GM12878 (cell line): Measurements from ENCODE around the gene DNAJC17. TPM values are rescaled to one million over a fixed set of nuclear protein-coding genes. Genes with fewer than 3 reads are reported as not detected.

Experiments
- ATAC-seq: fragments of 200-7000 bp; cut with Tn5 transposase; 3 replicates; pipeline ENCODE4 v1.9.1; 2020; ENCODE audit warnings: mild to moderate bottlenecking, moderate library complexity
- BruUV-seq: library from RNA; stranded (reverse); fragments of 400-500 nt; replicated peaks from 2 replicates; lab custom pipeline; 2021; lab: Mats Ljungman, UMichigan
- CTCF ChIA-PET: fragments of 300-600 bp; sonication (Branson Sonifier 250); formaldehyde crosslinking; extraction: SDS; loops from one replicate; lab custom pipeline; 2021; ENCODE audit warnings: inconsistent platforms; lab: Yijun Ruan, JAX
- POLR2A ChIA-PET: fragments of 350-600 bp; formaldehyde crosslinking; extraction: SDS; loops from one replicate; lab custom pipeline; 2021; ENCODE audit warnings: inconsistent platforms; lab: Charles Lee
- RAD21 ChIA-PET: fragments of 300-600 bp; sonication (Branson Sonifier 250); formaldehyde crosslinking; loops from one replicate; lab custom pipeline; 2023; ENCODE audit warnings: antibody characterized with exemption; ENCODE audit not compliant: unreplicated experiment; lab: Charles Lee
- SMC1A ChIA-PET: fragments of 300-600 bp; sonication (Branson Sonifier 250); formaldehyde crosslinking; loops from one replicate; lab custom pipeline; 2023; ENCODE audit not compliant: unreplicated experiment, uncharacterized antibody; lab: Charles Lee
- DNase-seq: peaks from one replicate; pipeline ENCODE4 v3.0.0-alpha.2; 2011; ENCODE audit warnings: low read depth, low spot score
- FAIRE-seq: peaks from 3 replicates; lab custom pipeline; 2011; peaks lifted over from hg19 to GRCh38; lab: Jason Lieb, UNC
- H2AFZ ChIP-seq: 2 replicates; pipeline ENCODE4 v1.6.0; 2011; ENCODE audit warnings: low read depth, low read length, control low read depth; ENCODE audit not compliant: control insufficient read depth
- H3K27ac ChIP-seq: 2 replicates; pipeline ENCODE4 v1.5.1; 2011; ENCODE audit warnings: control low read depth; ENCODE audit not compliant: control insufficient read depth, insufficient read depth
- H3K27me3 ChIP-seq, 2 experiments: replicated peaks in 1 of 2; 2 replicates each; pipeline versions ENCODE4 v1.6.0 to v1.6.1; 2011; ENCODE audit warnings: low read length in 1 of 2; ENCODE audit not compliant: control insufficient read depth in 2 of 2, insufficient read depth in 2 of 2
- H3K36me3 ChIP-seq, 2 experiments: 2 replicates each; pipeline ENCODE4 v1.5.1; 2011; ENCODE audit warnings: low read length in 1 of 2; ENCODE audit not compliant: control insufficient read depth in 2 of 2, insufficient read depth in 2 of 2
- H3K4me1 ChIP-seq: 2 replicates; pipeline ENCODE4 v1.6.1; 2011; ENCODE audit warnings: mild to moderate bottlenecking, low read length, moderate library complexity, mixed read lengths; ENCODE audit not compliant: control insufficient read depth, insufficient read depth
- H3K4me2 ChIP-seq: 2 replicates; pipeline ENCODE4 v1.6.0; 2011; ENCODE audit warnings: control low read depth; ENCODE audit not compliant: control insufficient read depth, insufficient read depth
- H3K4me3 ChIP-seq: fragments of 200-600 bp; sonication (generic); 2 replicates; pipeline ENCODE4 v1.5.1; 2016
- H3K79me2 ChIP-seq: 2 replicates; pipeline ENCODE4 v1.6.0; 2011; ENCODE audit warnings: low read length; ENCODE audit not compliant: control insufficient read depth, insufficient read depth
- H3K9ac ChIP-seq: 2 replicates; pipeline ENCODE4 v1.8.0; 2011; ENCODE audit warnings: low read length, control low read depth, mixed read lengths; ENCODE audit not compliant: control insufficient read depth, insufficient read depth
- H3K9me3 ChIP-seq: replicated peaks from 3 replicates; pipeline ENCODE4 v1.5.1; 2011; ENCODE audit warnings: mild to moderate bottlenecking, low read length; ENCODE audit not compliant: control insufficient read depth, insufficient read depth
- H4K20me1 ChIP-seq: 2 replicates; pipeline ENCODE4 v1.6.0; 2011; ENCODE audit not compliant: control insufficient read depth, insufficient read depth
- BMI1 ChIP-seq: fragments of 450-650 bp; IDR thresholded peaks from 2 replicates; pipeline ENCODE4 v1.6.1; 2016; ENCODE audit warnings: mild to moderate bottlenecking, moderate library complexity, borderline replicate concordance
- BRCA1 ChIP-seq: IDR thresholded peaks from 2 replicates; pipeline ENCODE4 v1.6.1; 2011; ENCODE audit warnings: low read depth, low read length, improper control_type of control experiment
- EED ChIP-seq: sonication (generic); IDR thresholded peaks from 2 replicates; pipeline ENCODE4 v1.6.1; 2016; ENCODE audit warnings: antibody characterized with exemption, low read depth
- ESRRA ChIP-seq: IDR thresholded peaks from 2 replicates; pipeline ENCODE4 v1.6.1; 2012; ENCODE audit warnings: mild to moderate bottlenecking, low read length, improper control_type of control experiment
- HDAC6 ChIP-seq: fragments of 200-600 bp; sonication (generic); IDR thresholded peaks from one replicate; pipeline ENCODE4 v1.8.0; 2017; ENCODE audit warnings: antibody characterized with exemption; ENCODE audit not compliant: unreplicated experiment
- HDGF ChIP-seq: fragments of 450-650 bp; IDR thresholded peaks from 2 replicates; pipeline ENCODE4 v1.6.1; 2016; ENCODE audit warnings: antibody characterized with exemption
- IKZF1 ChIP-seq: fragments of 450-650 bp; conservative IDR thresholded peaks from 2 replicates; pipeline ENCODE4 v1.6.1; 2017; ENCODE audit warnings: antibody characterized with exemption, mild to moderate bottlenecking
- MXI1 ChIP-seq: fragments of 150-350 bp; IDR thresholded peaks from 2 replicates; pipeline ENCODE4 v1.6.1; 2011; ENCODE audit warnings: low read depth, mild to moderate bottlenecking, inconsistent platforms, low read length, improper control_type of control experiment
- NFYB ChIP-seq: IDR thresholded peaks from 2 replicates; pipeline ENCODE4 v1.6.1; 2011; ENCODE audit warnings: low read depth, mild to moderate bottlenecking, low read length, improper control_type of control experiment, moderate library complexity; ENCODE audit not compliant: insufficient read depth
- NR2C1 ChIP-seq: fragments of 450-650 bp; IDR thresholded peaks from 2 replicates; pipeline ENCODE4 v1.6.1; 2017; ENCODE audit warnings: antibody characterized with exemption, mild to moderate bottlenecking, moderate library complexity
- SPI1 ChIP-seq: IDR thresholded peaks from 2 replicates; pipeline ENCODE4 v1.6.1; 2011; ENCODE audit warnings: low read depth, mild to moderate bottlenecking, low read length, moderate library complexity, borderline replicate concordance; ENCODE audit not compliant: insufficient read depth
- SUPT20H ChIP-seq: IDR thresholded peaks from 2 replicates; pipeline ENCODE4 v1.6.1; 2011; ENCODE audit warnings: low read depth, mild to moderate bottlenecking, low read length, moderate library complexity, borderline replicate concordance; ENCODE audit not compliant: control insufficient read depth
- YY1 ChIP-seq: IDR thresholded peaks from 2 replicates; pipeline ENCODE4 v1.6.1; 2011; ENCODE audit warnings: low read depth, mild to moderate bottlenecking, low read length
- ZNF592 ChIP-seq: fragments of 450-650 bp; IDR thresholded peaks from 2 replicates; pipeline ENCODE4 v1.6.1; 2017; ENCODE audit warnings: mild to moderate bottlenecking, moderate library complexity
- WGBS: methylation state at CpG from one replicate; pipeline ENCODE4 v1.1.6; 2016; ENCODE audit warnings: low lambda C conversion rate; ENCODE audit not compliant: insufficient replicate concordance, insufficient coverage; ENCODE audit errors: missing lambda C conversion rate; 5-methylcytosine and 5-hydroxymethylcytosine counted together
- in situ Hi-C: fragments of 300-500 bp; cut with MboI; formaldehyde crosslinking; loops from 9 replicates; pipeline ENCODE4 v1.14.3; 2018; ENCODE audit warnings: mixed read lengths
- intact Hi-C: fragments of 100-400 bp; cut with micrococcal nuclease; formaldehyde crosslinking; loops from one replicate; pipeline ENCODE4 v1.14.2; 2022; ENCODE audit not compliant: unreplicated experiment
- polyA plus RNA-seq, 11 experiments: library from polyadenylated mRNA; depleted of rRNA in 4 of 11; unstranded in 6 of 11; stranded (reverse) in 5 of 11; fragments of >200 nt; fragmentation: Nextera tagmentation in 4 of 11; fragmentation: Illumina TruSeq in 1 of 11; extraction: Ambion mirVana in 4 of 11; extraction: Trizol in 1 of 11; gene quantifications; 1 replicate in 1 of 11; 2 replicates in 10 of 11; pipeline versions ENCODE4 v1.2.1 to v1.2.3, GENCODE V29; 2011 to 2016; ENCODE audit warnings: inconsistent platforms in 2 of 11, missing spikeins in 2 of 11, low read depth in 1 of 11
- total RNA-seq, 4 experiments: library from RNA; depleted of rRNA in 3 of 4; stranded (reverse); fragments of >200 nt in 3 of 4; fragmentation: Illumina TruSeq in 1 of 4; extraction: Trizol in 1 of 4; gene quantifications; 2 replicates each; pipeline versions ENCODE4 v1.2.1 to v1.2.3, GENCODE V29; 2013 to 2021
- TF ChIP-seq, protein P1 (sequence below): fragments of 450-650 bp; IDR thresholded peaks from 2 replicates; pipeline ENCODE4 v1.6.1; 2018; ENCODE audit warnings: mild to moderate bottlenecking, low read depth, moderate library complexity; ENCODE audit not compliant: partially characterized antibody
- TF ChIP-seq, protein P2 (sequence below), 3 experiments: IDR thresholded peaks in 2 of 3; conservative IDR thresholded peaks in 1 of 3; 2 replicates each; pipeline ENCODE4 v1.5.1; 2011; ENCODE audit warnings: low read depth in 3 of 3, low read length in 3 of 3, mild to moderate bottlenecking in 3 of 3, control low read depth in 2 of 3, moderate library complexity in 2 of 3, inconsistent platforms in 1 of 3, mixed read lengths in 1 of 3; ENCODE audit not compliant: control insufficient read depth in 2 of 3, insufficient read depth in 1 of 3; ENCODE audit errors: extremely low read depth in 1 of 3

DNAJC17 gene
- total and polyA plus RNA-seq, 10 of the 15 experiments (the other 5 are each of a cell fraction or from before 2014, with no cell fraction given), result 6.1 to 62.8 (median 45.4) TPM

GRCh38 chr15:40838756-40839155 lies 31.5 kb upstream of the DNAJC17 start (continued):
- TF ChIP-seq HDGF, result no peak
- TF ChIP-seq HDAC6, result no peak
- TF ChIP-seq BRCA1, result no peak
- no peak for TF ChIP-seq YY1
- no peak for TF ChIP-seq NR2C1
- no peak for TF ChIP-seq ESRRA
- no peak for TF ChIP-seq SUPT20H
- TF ChIP-seq SPI1, result no peak

- no peak for ATAC-seq
- no peak for FAIRE-seq
- CTCF ChIA-PET, result interaction anchor here (1.6 kb wide), 1 partner anchor 53 kb away, joined by 7 read pairs; no protein-coding TSS in a partner anchor
- Histone ChIP-seq H3K9me3 (no peaks in the 10 kb centered on the region), H3K9ac (no peak overlapping the region), H4K20me1 (no peaks in the 10 kb centered on the region), H3K27me3 (no peaks in the 10 kb centered on the region), H3K4me1 (no peaks in the 10 kb centered on the region), H3K4me2 (no peak overlapping the region), H3K79me2 (no peaks in the 10 kb centered on the region), H3K36me3 (no peaks in the 10 kb centered on the region), H3K4me3 (no peak overlapping the region), H2AFZ (no peak overlapping the region), H3K27ac (no peak overlapping the region)
- POLR2A ChIA-PET, result no interaction called here
- no peak for DNase-seq
- 79% methylated on average over 1 of the region's 1 CpG for WGBS
- in situ Hi-C loops (no loop called here), intact Hi-C loops (no loop called here)
- RAD21 ChIA-PET, result no interaction called here
- BruUV-seq, result no TSS peak
- SMC1A ChIA-PET, result no interaction called here
- TF ChIP-seq NFYB (no peak), IKZF1 (no peak), ZNF592 (no peak), EED (no peak), MXI1 (no peak), BMI1 (no peak)
- TF ChIP-seq, protein P1, sequence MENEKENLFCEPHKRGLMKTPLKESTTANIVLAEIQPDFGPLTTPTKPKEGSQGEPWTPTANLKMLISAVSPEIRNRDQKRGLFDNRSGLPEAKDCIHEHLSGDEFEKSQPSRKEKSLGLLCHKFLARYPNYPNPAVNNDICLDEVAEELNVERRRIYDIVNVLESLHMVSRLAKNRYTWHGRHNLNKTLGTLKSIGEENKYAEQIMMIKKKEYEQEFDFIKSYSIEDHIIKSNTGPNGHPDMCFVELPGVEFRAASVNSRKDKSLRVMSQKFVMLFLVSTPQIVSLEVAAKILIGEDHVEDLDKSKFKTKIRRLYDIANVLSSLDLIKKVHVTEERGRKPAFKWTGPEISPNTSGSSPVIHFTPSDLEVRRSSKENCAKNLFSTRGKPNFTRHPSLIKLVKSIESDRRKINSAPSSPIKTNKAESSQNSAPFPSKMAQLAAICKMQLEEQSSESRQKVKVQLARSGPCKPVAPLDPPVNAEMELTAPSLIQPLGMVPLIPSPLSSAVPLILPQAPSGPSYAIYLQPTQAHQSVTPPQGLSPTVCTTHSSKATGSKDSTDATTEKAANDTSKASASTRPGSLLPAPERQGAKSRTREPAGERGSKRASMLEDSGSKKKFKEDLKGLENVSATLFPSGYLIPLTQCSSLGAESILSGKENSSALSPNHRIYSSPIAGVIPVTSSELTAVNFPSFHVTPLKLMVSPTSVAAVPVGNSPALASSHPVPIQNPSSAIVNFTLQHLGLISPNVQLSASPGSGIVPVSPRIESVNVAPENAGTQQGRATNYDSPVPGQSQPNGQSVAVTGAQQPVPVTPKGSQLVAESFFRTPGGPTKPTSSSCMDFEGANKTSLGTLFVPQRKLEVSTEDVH, result no peak
- TF ChIP-seq, protein P2, sequence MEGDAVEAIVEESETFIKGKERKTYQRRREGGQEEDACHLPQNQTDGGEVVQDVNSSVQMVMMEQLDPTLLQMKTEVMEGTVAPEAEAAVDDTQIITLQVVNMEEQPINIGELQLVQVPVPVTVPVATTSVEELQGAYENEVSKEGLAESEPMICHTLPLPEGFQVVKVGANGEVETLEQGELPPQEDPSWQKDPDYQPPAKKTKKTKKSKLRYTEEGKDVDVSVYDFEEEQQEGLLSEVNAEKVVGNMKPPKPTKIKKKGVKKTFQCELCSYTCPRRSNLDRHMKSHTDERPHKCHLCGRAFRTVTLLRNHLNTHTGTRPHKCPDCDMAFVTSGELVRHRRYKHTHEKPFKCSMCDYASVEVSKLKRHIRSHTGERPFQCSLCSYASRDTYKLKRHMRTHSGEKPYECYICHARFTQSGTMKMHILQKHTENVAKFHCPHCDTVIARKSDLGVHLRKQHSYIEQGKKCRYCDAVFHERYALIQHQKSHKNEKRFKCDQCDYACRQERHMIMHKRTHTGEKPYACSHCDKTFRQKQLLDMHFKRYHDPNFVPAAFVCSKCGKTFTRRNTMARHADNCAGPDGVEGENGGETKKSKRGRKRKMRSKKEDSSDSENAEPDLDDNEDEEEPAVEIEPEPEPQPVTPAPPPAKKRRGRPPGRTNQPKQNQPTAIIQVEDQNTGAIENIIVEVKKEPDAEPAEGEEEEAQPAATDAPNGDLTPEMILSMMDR (IDR thresholded peaks at IDR 0.05 in 2 of 3, conservative IDR thresholded peaks at IDR 0.05 in 1 of 3; ENCODE audit: control insufficient read depth in 2 of 3, extremely low read depth in 1 of 3, insufficient read depth in 1 of 3, low read depth in 3 of 3, low read length in 3 of 3), result no peak
Measured at GRCh38 chr15:40836020-40836419, 28.7 kb upstream of the DNAJC17 start.
